Peyer's patch (tissue), 4 donors: ENCODE measurements around the gene HRH4. TPM values are rescaled to one million over a fixed set of nuclear protein-coding genes. Genes with fewer than 3 reads are reported as not detected.

Experiments used
- DNase-seq, 3 donors: peaks; one replicate each; pipeline ENCODE4 v3.0.0-alpha.2; 2017 to 2019
- H3K27ac ChIP-seq, 4 donors: fragments of 200-600 bp; sonication (generic); one replicate each; pipeline ENCODE4 v1.5.1; 2016 to 2019
- H3K27me3 ChIP-seq, 2 donors: fragments of 200-600 bp; sonication (generic); one replicate each; pipeline ENCODE4 v1.5.1; 2019
- H3K36me3 ChIP-seq, 3 donors: fragments of 200-600 bp; sonication (generic); one replicate each; pipeline ENCODE4 v1.5.1; 2016 to 2019
- H3K4me1 ChIP-seq, 4 donors: fragments of 200-600 bp; sonication (generic); one replicate each; pipeline ENCODE4 v1.5.1; 2016 to 2019
- H3K4me3 ChIP-seq, 4 donors: fragments of 200-600 bp; sonication (generic); 1 replicate in 3 of 4; 2 replicates in 1 of 4; pipeline ENCODE4 v1.5.1; 2016 to 2019; ENCODE audit warnings: mild to moderate bottlenecking in 1 of 4
- H3K9me3 ChIP-seq, 4 donors: fragments of 200-600 bp; sonication (generic); one replicate each; pipeline ENCODE4 v1.5.1; 2016 to 2019; ENCODE audit warnings: mild to moderate bottlenecking in 1 of 4
- POLR2A ChIP-seq, 2 donors: fragments of 450-650 bp; IDR thresholded peaks; one replicate each; pipeline ENCODE4 v1.5.1; 2017; ENCODE audit warnings: antibody characterized with exemption in 2 of 2, mild to moderate bottlenecking in 2 of 2, moderate library complexity in 2 of 2
- total RNA-seq, 4 donors: library from RNA; depleted of rRNA; stranded (reverse); fragments of >200 nt; gene quantifications; one replicate each; pipeline ENCODE4 v1.1.0, GENCODE V29; 2016
- TF ChIP-seq, protein P1 (sequence below), 6 experiments: fragments of 450-650 bp in 4 of 6; fragments of 200-600 bp in 2 of 6; sonication (generic) in 1 of 6; IDR thresholded peaks; one replicate each; pipeline ENCODE4 v1.5.1; 2017 to 2019; ENCODE audit warnings: antibody characterized with exemption in 6 of 6, mild to moderate bottlenecking in 3 of 6, moderate library complexity in 1 of 6

Gene HRH4, protein sequence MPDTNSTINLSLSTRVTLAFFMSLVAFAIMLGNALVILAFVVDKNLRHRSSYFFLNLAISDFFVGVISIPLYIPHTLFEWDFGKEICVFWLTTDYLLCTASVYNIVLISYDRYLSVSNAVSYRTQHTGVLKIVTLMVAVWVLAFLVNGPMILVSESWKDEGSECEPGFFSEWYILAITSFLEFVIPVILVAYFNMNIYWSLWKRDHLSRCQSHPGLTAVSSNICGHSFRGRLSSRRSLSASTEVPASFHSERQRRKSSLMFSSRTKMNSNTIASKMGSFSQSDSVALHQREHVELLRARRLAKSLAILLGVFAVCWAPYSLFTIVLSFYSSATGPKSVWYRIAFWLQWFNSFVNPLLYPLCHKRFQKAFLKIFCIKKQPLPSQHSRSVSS
- not detected for total RNA-seq

DNA sequence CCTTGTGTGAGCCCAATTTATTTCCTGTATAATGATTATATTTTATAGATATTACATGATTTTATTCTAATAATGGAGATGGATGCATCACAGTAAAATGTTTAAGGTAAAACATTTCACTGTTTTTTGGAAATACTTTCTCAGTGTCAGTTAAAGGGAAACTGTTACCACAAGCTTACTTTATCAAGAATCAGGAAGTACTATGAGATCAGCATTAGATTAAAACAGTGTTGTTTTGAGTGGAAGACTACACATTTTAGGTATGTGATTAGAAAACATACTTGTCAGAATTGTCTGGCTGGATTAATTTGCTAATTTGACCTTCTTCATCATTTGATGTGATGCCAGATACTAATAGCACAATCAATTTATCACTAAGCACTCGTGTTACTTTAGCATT lies at the start of gene HRH4:
HRH4 (plus strand) TSS at position 250 of the 400 bp plus-strand sequence; CDS start at position 342, 92 bp downstream.
- TF ChIP-seq POLR2A (IDR thresholded peaks at IDR 0.05): no peak
- TF ChIP-seq, protein P1, sequence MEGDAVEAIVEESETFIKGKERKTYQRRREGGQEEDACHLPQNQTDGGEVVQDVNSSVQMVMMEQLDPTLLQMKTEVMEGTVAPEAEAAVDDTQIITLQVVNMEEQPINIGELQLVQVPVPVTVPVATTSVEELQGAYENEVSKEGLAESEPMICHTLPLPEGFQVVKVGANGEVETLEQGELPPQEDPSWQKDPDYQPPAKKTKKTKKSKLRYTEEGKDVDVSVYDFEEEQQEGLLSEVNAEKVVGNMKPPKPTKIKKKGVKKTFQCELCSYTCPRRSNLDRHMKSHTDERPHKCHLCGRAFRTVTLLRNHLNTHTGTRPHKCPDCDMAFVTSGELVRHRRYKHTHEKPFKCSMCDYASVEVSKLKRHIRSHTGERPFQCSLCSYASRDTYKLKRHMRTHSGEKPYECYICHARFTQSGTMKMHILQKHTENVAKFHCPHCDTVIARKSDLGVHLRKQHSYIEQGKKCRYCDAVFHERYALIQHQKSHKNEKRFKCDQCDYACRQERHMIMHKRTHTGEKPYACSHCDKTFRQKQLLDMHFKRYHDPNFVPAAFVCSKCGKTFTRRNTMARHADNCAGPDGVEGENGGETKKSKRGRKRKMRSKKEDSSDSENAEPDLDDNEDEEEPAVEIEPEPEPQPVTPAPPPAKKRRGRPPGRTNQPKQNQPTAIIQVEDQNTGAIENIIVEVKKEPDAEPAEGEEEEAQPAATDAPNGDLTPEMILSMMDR (IDR thresholded peaks at IDR 0.05): no peak
- Histone ChIP-seq H3K36me3 (no peaks in the 10 kb centered on the region), H3K27ac (no peak within 1 kb of the TSS), H3K27me3 (no peaks in the 10 kb centered on the region), H3K4me1 (no peaks in the 10 kb centered on the region), H3K9me3 (no peaks in the 10 kb centered on the region), H3K4me3 (no peak within 1 kb of the TSS)
- DNase-seq: no peak

DNA sequence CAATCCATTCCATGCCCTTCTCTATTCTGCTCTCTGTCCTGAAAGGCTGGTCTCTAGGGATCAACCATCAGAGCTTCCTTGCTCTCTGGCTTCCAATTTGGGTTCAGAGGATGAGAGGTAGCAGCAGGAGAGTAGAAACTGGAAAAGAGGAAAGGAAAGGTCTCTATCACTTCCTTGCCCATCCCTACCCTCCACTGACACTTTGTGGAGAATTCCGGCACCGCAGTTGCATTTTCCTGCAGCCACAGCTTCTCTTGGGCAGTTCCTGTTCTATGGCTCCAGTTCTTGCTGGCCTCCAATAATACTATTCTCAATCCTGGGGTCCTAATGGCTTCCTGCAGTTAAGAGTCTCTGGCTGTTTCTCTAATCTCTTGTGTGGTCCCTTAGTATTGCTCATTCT lies 47.3 kb upstream of the HRH4 start:
- DNase-seq: no peak
- Histone ChIP-seq H3K4me1 (no peaks in the 10 kb centered on the region), H3K27me3 (no peaks in the 10 kb centered on the region), H3K36me3 (no peaks in the 10 kb centered on the region), H3K27ac (no peak overlapping the region), H3K4me3 (no peak overlapping the region), H3K9me3 (no peaks in the 10 kb centered on the region)
- TF ChIP-seq POLR2A (IDR thresholded peaks at IDR 0.05): no peak
- TF ChIP-seq, protein P1 (IDR thresholded peaks at IDR 0.05): peak in 1 of 6 experiments; percentile 21

DNA sequence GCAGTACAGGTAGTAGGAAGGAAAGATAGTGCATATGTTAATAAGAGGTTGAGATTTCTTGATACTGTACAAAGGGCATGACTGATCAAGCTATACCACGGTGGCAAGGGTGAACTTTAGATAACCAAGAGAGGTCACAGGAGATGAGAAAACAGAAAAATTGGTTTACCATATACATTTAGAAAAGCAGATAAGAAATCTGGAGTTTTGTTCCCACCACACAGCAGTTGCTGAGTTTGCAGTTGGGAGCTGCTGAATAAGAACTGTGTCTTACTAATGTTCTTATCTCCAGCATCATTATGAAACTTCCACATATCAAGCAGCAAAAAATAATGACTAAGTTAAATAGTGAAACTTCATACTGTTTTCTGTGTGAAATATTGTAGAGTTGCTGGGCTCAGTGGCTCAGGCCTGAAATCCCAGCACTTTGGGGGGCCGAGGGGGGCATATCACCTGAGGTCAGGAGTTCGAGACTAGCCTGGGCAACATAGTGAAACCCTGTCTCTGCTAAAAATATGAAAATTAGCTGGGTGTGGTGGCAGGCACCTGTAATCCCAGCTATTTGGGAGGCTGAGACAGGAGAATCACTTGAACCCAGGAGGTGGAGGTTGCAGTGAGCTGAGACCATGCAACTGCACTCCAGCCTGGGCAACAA lies 46.0 kb upstream of the HRH4 start:
- no peak overlapping the region for H3K4me3 ChIP-seq
- H3K4me1 ChIP-seq: no peaks in the 10 kb centered on the region
- no peaks in the 10 kb centered on the region for H3K9me3 ChIP-seq
- no peak for DNase-seq
- no peaks in the 10 kb centered on the region for H3K27me3 ChIP-seq
- TF ChIP-seq, protein P1 (IDR thresholded peaks at IDR 0.05): no peak
- TF ChIP-seq POLR2A (IDR thresholded peaks at IDR 0.05): no peak
- no peak overlapping the region for H3K27ac ChIP-seq
- H3K36me3 ChIP-seq: no peaks in the 10 kb centered on the region

DNA sequence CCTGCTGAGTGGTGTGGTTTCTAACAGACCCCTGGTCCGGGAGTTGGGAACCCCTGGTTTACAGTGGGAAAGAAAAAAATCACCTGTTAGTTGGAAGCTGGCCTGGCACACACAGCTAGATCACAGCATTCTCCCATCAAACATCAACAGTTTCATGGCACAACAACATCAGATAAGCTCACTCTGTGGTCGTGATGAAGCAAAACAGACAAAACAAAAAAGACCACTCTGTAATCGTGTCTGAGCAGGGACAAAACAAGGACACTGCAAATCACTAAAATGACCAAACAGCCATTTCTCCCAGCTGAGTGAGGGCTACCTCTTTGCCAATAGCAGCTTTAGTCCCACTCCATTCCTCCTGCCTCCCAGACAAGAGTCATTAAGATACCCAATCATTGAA lies 43.0 kb upstream of the HRH4 start:
- no peak overlapping the region for H3K27ac ChIP-seq
- no peaks in the 10 kb centered on the region for H3K9me3 ChIP-seq
- TF ChIP-seq, protein P1 (IDR thresholded peaks at IDR 0.05): no peak
- TF ChIP-seq POLR2A (IDR thresholded peaks at IDR 0.05): no peak
- no peaks in the 10 kb centered on the region for H3K36me3 ChIP-seq
- H3K4me3 ChIP-seq: no peak overlapping the region
- no peaks in the 10 kb centered on the region for H3K27me3 ChIP-seq
- no peak for DNase-seq
- no peaks in the 10 kb centered on the region for H3K4me1 ChIP-seq

DNA sequence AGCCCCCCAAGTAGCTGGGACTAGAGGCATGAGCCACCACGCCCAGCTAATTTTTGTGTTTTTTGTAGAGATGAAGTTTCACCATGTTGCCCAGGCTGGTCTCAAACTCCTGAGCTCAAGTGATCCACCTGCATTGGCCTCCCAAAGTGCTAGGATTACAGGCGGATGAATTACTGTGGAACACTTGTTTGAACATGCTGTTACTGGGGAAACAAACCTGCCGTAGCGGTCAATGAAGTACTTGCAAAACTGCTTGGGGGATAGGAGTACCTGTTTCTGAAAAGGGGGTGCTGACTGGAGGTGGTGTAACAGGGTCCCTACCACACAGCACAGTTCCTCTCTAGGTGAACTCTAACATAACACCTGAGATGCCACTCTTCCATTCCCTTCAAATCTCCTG lies 39.9 kb upstream of the HRH4 start:
- Histone ChIP-seq H3K27ac (no peak overlapping the region), H3K9me3 (no peaks in the 10 kb centered on the region), H3K4me3 (no peak overlapping the region), H3K4me1 (no peaks in the 10 kb centered on the region), H3K27me3 (no peaks in the 10 kb centered on the region), H3K36me3 (no peaks in the 10 kb centered on the region)
- DNase-seq: no peak
- TF ChIP-seq, protein P1 (IDR thresholded peaks at IDR 0.05): no peak
- TF ChIP-seq POLR2A (IDR thresholded peaks at IDR 0.05): no peak
